ENCODE results near the gene ORC1. TPM values are rescaled to one million over a fixed set of nuclear protein-coding genes. Genes with fewer than 3 reads are reported as not detected.

Gene ORC1
- polyA plus RNA-seq, 1 experiment = 2.8 TPM

DNA sequence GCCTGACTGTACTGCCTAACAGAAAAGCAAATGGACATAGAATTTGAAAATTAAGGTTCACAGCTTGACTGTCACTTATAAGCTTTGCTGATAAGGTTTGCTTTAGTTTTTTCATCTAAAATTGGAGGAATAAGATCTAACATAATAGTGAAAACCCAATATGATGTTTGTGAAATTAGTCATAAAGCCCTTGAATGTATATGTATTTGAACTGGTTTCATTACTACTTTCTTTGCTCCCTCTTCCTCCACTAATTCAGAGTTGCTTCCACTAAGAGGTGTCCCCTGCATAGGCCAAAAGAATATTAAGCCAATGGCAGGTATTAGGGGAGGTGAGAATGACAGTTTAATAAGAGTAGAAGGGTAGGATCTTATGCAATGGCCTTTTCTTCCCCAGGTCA, 10.7 kb upstream of the ORC1 start:
- ChIA-PET CTCF (no interaction called here), POLR2A (no interaction called here)
- H3K27me3 ChIP-seq (ENCODE audit: control insufficient read depth, insufficient read depth, low read length) = no peaks in the 10 kb centered on the region
- DNase-seq (ENCODE audit: low read depth) = no peak
- no peak overlapping the region for H3K4me3 ChIP-seq (ENCODE audit: low read depth, low read length)
- TF ChIP-seq, protein P1, sequence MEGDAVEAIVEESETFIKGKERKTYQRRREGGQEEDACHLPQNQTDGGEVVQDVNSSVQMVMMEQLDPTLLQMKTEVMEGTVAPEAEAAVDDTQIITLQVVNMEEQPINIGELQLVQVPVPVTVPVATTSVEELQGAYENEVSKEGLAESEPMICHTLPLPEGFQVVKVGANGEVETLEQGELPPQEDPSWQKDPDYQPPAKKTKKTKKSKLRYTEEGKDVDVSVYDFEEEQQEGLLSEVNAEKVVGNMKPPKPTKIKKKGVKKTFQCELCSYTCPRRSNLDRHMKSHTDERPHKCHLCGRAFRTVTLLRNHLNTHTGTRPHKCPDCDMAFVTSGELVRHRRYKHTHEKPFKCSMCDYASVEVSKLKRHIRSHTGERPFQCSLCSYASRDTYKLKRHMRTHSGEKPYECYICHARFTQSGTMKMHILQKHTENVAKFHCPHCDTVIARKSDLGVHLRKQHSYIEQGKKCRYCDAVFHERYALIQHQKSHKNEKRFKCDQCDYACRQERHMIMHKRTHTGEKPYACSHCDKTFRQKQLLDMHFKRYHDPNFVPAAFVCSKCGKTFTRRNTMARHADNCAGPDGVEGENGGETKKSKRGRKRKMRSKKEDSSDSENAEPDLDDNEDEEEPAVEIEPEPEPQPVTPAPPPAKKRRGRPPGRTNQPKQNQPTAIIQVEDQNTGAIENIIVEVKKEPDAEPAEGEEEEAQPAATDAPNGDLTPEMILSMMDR (IDR thresholded peaks at IDR 0.05; ENCODE audit: insufficient read depth, low read depth, low read length) = no peak
- H3K36me3 ChIP-seq (ENCODE audit: control insufficient read depth, insufficient read depth, low read length) = peaks cover 21% of the 10 kb centered on the region

DNA sequence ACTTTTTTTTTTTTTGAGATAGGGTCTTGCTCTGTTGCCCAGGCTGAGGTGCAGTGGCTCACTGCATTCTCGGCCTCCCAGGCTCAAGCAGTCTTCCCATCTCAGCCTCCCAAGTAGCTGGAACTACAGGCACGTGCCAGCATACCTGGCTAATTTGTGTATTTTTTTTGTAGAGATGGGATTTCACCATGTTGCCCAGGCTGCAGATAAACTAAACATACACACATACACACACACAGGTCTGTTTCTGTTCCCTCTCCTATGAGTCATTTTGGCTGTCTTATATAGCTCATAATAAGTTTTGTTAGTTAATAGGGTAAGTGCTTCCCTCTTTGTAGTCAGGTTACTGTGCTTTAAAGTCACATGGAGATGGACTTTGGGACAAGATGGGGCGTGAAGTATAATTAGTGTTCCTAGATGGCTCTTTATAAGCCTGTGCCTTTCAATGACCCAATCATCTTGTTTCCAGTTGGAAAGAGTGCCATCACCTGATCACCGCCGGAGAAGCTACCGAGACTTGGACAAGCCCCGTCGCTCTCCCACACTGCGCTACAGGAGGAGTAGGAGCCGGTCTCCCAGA, 9.3 kb upstream of the ORC1 start:
- no peaks in the 10 kb centered on the region for H3K27me3 ChIP-seq (ENCODE audit: control insufficient read depth, insufficient read depth, low read length)
- ChIA-PET POLR2A (no interaction called here), CTCF (interaction anchor here (1.0 to 1.4 kb wide), 2 partner anchors 8 to 9 kb away, joined by 3 read pairs; partner anchors contain the start of genes ORC1 and PRPF38A)
- H3K36me3 ChIP-seq (ENCODE audit: control insufficient read depth, insufficient read depth, low read length) = peaks cover 25% of the 10 kb centered on the region
- TF ChIP-seq, protein P1 (IDR thresholded peaks at IDR 0.05; ENCODE audit: insufficient read depth, low read depth, low read length) = no peak
- no peak overlapping the region for H3K4me3 ChIP-seq (ENCODE audit: low read depth, low read length)
- no peak for DNase-seq (ENCODE audit: low read depth)

DNA sequence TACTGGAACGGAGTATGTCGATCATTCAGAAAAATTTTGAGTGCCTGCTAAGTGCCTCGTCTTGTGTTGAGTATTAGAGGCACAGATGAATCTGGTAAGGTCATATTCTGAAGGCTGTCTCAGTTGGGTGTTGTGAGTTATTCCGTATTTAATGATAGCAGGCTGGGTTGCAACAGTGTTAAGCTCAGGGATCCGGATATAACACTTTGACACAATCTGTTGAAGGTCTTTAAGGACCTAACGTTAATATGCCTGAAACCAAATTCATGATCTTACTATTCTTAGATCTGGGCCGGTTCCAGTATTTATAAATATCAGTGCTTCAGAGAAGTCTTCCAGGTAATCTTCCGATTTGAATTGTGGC, 734 bp upstream of the ORC1 start:
- CTCF ChIA-PET = interaction anchor here (0.6 to 1.0 kb wide), 4 partner anchors 9 to 56 kb away, joined by 3 read pairs; no protein-coding TSS in a partner anchor
- TF ChIP-seq, protein P1 (IDR thresholded peaks at IDR 0.05; ENCODE audit: insufficient read depth, low read depth, low read length) = no peak
- Histone ChIP-seq H3K27me3 (ENCODE audit: control insufficient read depth, insufficient read depth, low read length) (no peaks in the 10 kb centered on the region), H3K36me3 (ENCODE audit: control insufficient read depth, insufficient read depth, low read length) (peaks cover 7% of the 10 kb centered on the region), H3K4me3 (ENCODE audit: low read depth, low read length) (peak overlapping the region; percentile 62)
- no peak for DNase-seq (ENCODE audit: low read depth)
- POLR2A ChIA-PET = interaction anchor here (1.0 kb wide), 1 partner anchor 148 kb away, joined by 3 read pairs; the partner anchor contains the start of gene TUT4

- Histone ChIP-seq H3K4me3 (ENCODE audit: low read depth, low read length) (peak overlapping the region; percentile 62), H3K36me3 (ENCODE audit: control insufficient read depth, insufficient read depth, low read length) (peaks cover 4% of the 10 kb centered on the region), H3K27me3 (ENCODE audit: control insufficient read depth, insufficient read depth, low read length) (no peaks in the 10 kb centered on the region)
- no peak for DNase-seq (ENCODE audit: low read depth)
- ChIA-PET CTCF (interaction anchor here (0.7 to 1.0 kb wide), 2 partner anchors 300 to 555 kb away, joined by 3 to 4 read pairs; no protein-coding TSS in a partner anchor), POLR2A (interaction anchor here (1.0 kb wide), 1 partner anchor 149 kb away, joined by 3 read pairs; the partner anchor contains the start of gene TUT4)
- TF ChIP-seq, protein P1 (IDR thresholded peaks at IDR 0.05; ENCODE audit: insufficient read depth, low read depth, low read length) = no peak
These were observed 582 bp downstream of the ORC1 start for GRCh38 chr1:52403566-52404115.

DNA sequence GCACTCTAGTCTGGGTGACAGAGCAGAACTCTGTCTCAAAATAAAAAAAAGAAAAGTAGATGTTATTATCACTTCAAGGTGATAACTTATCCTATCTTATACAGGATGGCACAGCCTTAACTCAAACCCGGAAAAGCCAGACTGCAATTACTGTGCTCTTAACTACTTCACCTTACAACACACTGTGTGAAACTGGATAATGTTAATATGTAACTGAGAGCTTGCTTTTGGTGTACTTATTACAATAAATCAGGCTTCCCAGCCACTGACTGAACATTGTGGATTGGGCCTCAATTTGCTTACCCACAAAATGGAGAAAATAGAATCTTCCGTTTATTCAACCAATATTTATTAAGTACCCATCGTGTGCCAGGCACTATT, 1.4 kb downstream of the ORC1 start:
- TF ChIP-seq, protein P1 (IDR thresholded peaks at IDR 0.05; ENCODE audit: insufficient read depth, low read depth, low read length) = no peak
- CTCF ChIA-PET = no interaction called here
- H3K4me3 ChIP-seq (ENCODE audit: low read depth, low read length) = no peak overlapping the region
- POLR2A ChIA-PET = no interaction called here
- no peaks in the 10 kb centered on the region; the same call in 1 of the 2 replicates for H3K36me3 ChIP-seq (ENCODE audit: control insufficient read depth, insufficient read depth, low read length)
- DNase-seq (ENCODE audit: low read depth) = no peak
- H3K27me3 ChIP-seq (ENCODE audit: control insufficient read depth, insufficient read depth, low read length) = no peaks in the 10 kb centered on the region

Data from BJ (cell line).